ENCODE results near the gene TNFRSF1A. TPM values are rescaled to one million over a fixed set of nuclear protein-coding genes. Genes with fewer than 3 reads are reported as not detected.

TNFRSF1A gene
- total RNA-seq, 1 experiment from 2014 or later, result 59.9 TPM

- no peak overlapping the region for H2BK20ac ChIP-seq (ENCODE audit: low read depth, low read length, poor library complexity, severe bottlenecking)
- no peak overlapping the region for H3K23ac ChIP-seq (ENCODE audit: insufficient read length, low read depth, low read length)
- H3K4me3 Mint-ChIP-seq, result no peak overlapping the region
- DNase-seq, result no peak
- H3K79me2 ChIP-seq (ENCODE audit: insufficient read depth, low read length), result peaks cover 2% of the 10 kb centered on the region; the same call in 1 of the 2 replicates
- peaks cover 28 to 43% of the 10 kb centered on the region in 2 experiments for H3K4me1 Mint-ChIP-seq
- no peak overlapping the region for H2AFZ ChIP-seq (ENCODE audit: low read length)
- H3K14ac ChIP-seq (ENCODE audit: insufficient read depth, low read length), result no peak overlapping the region
- H2BK12ac ChIP-seq (ENCODE audit: insufficient read length, low read depth, low read length), result no peak overlapping the region
- H3T11ph ChIP-seq (ENCODE audit: low read length), result no peak overlapping the region
- H4K20me1 ChIP-seq (ENCODE audit: control insufficient read depth, insufficient read depth, insufficient read length), result no peaks in the 10 kb centered on the region
- peaks cover 41 to 82% (median 67%) of the 10 kb centered on the region in 3 experiments; a peak in 6 of 7 replicates for H3K36me3 Mint-ChIP-seq (ENCODE audit: insufficient read depth in 1 of 3, low read depth in 3 of 3)
- H4K8ac ChIP-seq (replicated peaks; ENCODE audit: insufficient read length, low read depth, low read length), result no peak overlapping the region
- H3K9ac ChIP-seq (ENCODE audit: extremely low read depth, insufficient read length, low read length), result no peak overlapping the region
- TF ChIP-seq CTCF (conservative IDR thresholded peaks at IDR 0.05), result no peak
- no peaks in the 10 kb centered on the region for H3K9me3 ChIP-seq (ENCODE audit: control insufficient read depth, low read depth, low read length)
- no peak overlapping the region for H3K18ac ChIP-seq (ENCODE audit: insufficient read length, low read depth, low read length)
- H2BK120ac ChIP-seq (ENCODE audit: low read depth, low read length, poor library complexity, severe bottlenecking), result no peak overlapping the region
- H3K27ac Mint-ChIP-seq, result peak overlapping the region; percentile 23 to 84 (median 28); a peak in 5 of 7 replicates
- no peak overlapping the region for H3K56ac ChIP-seq (ENCODE audit: insufficient read length, low read depth, low read length)
- H2BK5ac ChIP-seq (ENCODE audit: insufficient read length, low read length), result no peak overlapping the region
- no peaks in the 10 kb centered on the region for H3K27me3 ChIP-seq (ENCODE audit: insufficient read depth, low read length)
- no peaks in the 10 kb centered on the region for H3K79me1 ChIP-seq (ENCODE audit: insufficient read depth, low read depth, low read length, poor library complexity, severe bottlenecking)
- no peak overlapping the region for H3K27ac ChIP-seq (ENCODE audit: insufficient read length, low read depth, low read length)
- no peak overlapping the region for H4K5ac ChIP-seq (ENCODE audit: insufficient read length, low read depth, low read length)
- peaks cover 6% of the 10 kb centered on the region for H3K23me2 ChIP-seq (ENCODE audit: insufficient read length, low read depth, low read length, poor library complexity, severe bottlenecking)
- no CpG with 5 or more reads among the region's 4 CpGs for WGBS (ENCODE audit: extremely low coverage, insufficient read length, low lambda C conversion rate)
- no peaks in the 10 kb centered on the region for H3K27me3 Mint-ChIP-seq (ENCODE audit: low read depth)
- no peak overlapping the region for H2AK5ac ChIP-seq (ENCODE audit: insufficient read length, low read length)
- H3K4ac ChIP-seq (ENCODE audit: low read depth, low read length), result no peak overlapping the region
- H3K4me1 ChIP-seq (ENCODE audit: insufficient read depth, low read length), result peaks cover 6% of the 10 kb centered on the region; the same call in 1 of the 2 replicates
- no peaks in the 10 kb centered on the region for H3K9me3 Mint-ChIP-seq
- H4K91ac ChIP-seq (ENCODE audit: insufficient read length, low read depth, low read length), result no peak overlapping the region
- no peak overlapping the region for H3K4me2 ChIP-seq (ENCODE audit: insufficient read depth, insufficient read length, low read length)
- no peak overlapping the region for H2BK15ac ChIP-seq (ENCODE audit: low read depth, low read length)
These were observed 10.7 kb downstream of the TNFRSF1A start for GRCh38 chr12:6330999-6331714.

Measured in H9 (cell line).